Activated naive CD4-positive, alpha-beta T cell treated with anti-CD3 and anti-CD28 coated beads, Interleukin-2, amount 50 U/mL, for 72 hours (primary cell): ENCODE results near the gene RNU1-4. TPM values are rescaled to one million over a fixed set of nuclear protein-coding genes. Genes with fewer than 3 reads are reported as not detected.
"Not testable (repeated sequence)": the region's sequence is repeated elsewhere in the genome, so short reads cannot be mapped to it uniquely, and the experiment has no call there.

Experiments
- ATAC-seq, 2 donors: fragments of 150-1000 bp; cut with Tn5 transposase; 2 replicates each; pipeline ENCODE4 v1.10.0; 2021; ENCODE audit warnings: mild to moderate bottlenecking in 2 of 2, moderate library complexity in 2 of 2
- DNase-seq, 2 donors: peaks; one replicate each; pipeline ENCODE4 v3.0.0; 2021 to 2022; ENCODE audit warnings: low spot score in 2 of 2
- H3K27ac Mint-ChIP-seq, 2 donors: one replicate each; pipeline ENCODE4 v1.8.0; 2022; ENCODE audit warnings: mild to moderate bottlenecking in 2 of 2, mixed read lengths in 2 of 2
- H3K36me3 Mint-ChIP-seq, 2 donors: one replicate each; pipeline ENCODE4 v1.8.0; 2022; ENCODE audit warnings: mixed read lengths in 2 of 2
- H3K9me3 Mint-ChIP-seq, 2 donors: one replicate each; pipeline ENCODE4 v1.8.0; 2022; ENCODE audit warnings: mixed read lengths in 2 of 2
- total RNA-seq, 2 donors: library from RNA; stranded (reverse); gene quantifications; one replicate each; pipeline ENCODE4 v1.2.3, GENCODE V29; 2022

The RNU1-4 gene
- total RNA-seq, 2 donors from 2014 or later, result 1,082 to 1,722 TPM

- not testable (repeated sequence) for ATAC-seq, H3K27ac Mint-ChIP-seq, DNase-seq, H3K36me3 Mint-ChIP-seq, H3K9me3 Mint-ChIP-seq
Observed at GRCh38 chr1:16773723-16774122, 33.4 kb downstream of the RNU1-4 start.

GRCh38 chr1:16774773-16775172 is 34.5 kb downstream of the RNU1-4 start:
- H3K9me3 Mint-ChIP-seq, H3K36me3 Mint-ChIP-seq, ATAC-seq, H3K27ac Mint-ChIP-seq, DNase-seq: not testable (repeated sequence)

GRCh38 chr1:16775290-16775689 is 35.0 kb downstream of the RNU1-4 start:
- not testable (repeated sequence) for H3K9me3 Mint-ChIP-seq, H3K27ac Mint-ChIP-seq, DNase-seq, H3K36me3 Mint-ChIP-seq, ATAC-seq

- not testable (repeated sequence) for H3K27ac Mint-ChIP-seq, H3K9me3 Mint-ChIP-seq, DNase-seq, ATAC-seq, H3K36me3 Mint-ChIP-seq
Observed at GRCh38 chr1:16776248-16776647, 35.9 kb downstream of the RNU1-4 start.

GRCh38 chr1:16776835-16777234 is 36.5 kb downstream of the RNU1-4 start:
- H3K27ac Mint-ChIP-seq, ATAC-seq, H3K36me3 Mint-ChIP-seq, DNase-seq, H3K9me3 Mint-ChIP-seq: not testable (repeated sequence)

GRCh38 chr1:16777821-16778220 is 37.5 kb downstream of the RNU1-4 start:
- not testable (repeated sequence) for H3K9me3 Mint-ChIP-seq, ATAC-seq

GRCh38 chr1:16779525-16779924 is 39.2 kb downstream of the RNU1-4 start:
- H3K9me3 Mint-ChIP-seq, H3K36me3 Mint-ChIP-seq, H3K27ac Mint-ChIP-seq, DNase-seq, ATAC-seq: not testable (repeated sequence)

More at GRCh38 chr1:16777821-16778220, 37.5 kb downstream of the RNU1-4 start:
- DNase-seq, H3K36me3 Mint-ChIP-seq: not testable (repeated sequence)
- H3K27ac Mint-ChIP-seq, result peak overlapping the region in 1 of 2 donors; percentile 17

- not testable (repeated sequence) for DNase-seq, H3K9me3 Mint-ChIP-seq, H3K36me3 Mint-ChIP-seq, ATAC-seq, H3K27ac Mint-ChIP-seq
Observed at GRCh38 chr1:16781033-16781432, 40.7 kb downstream of the RNU1-4 start.

- H3K36me3 Mint-ChIP-seq, ATAC-seq, H3K9me3 Mint-ChIP-seq, H3K27ac Mint-ChIP-seq, DNase-seq: not testable (repeated sequence)
Observed at GRCh38 chr1:16781625-16782024, 41.3 kb downstream of the RNU1-4 start.

GRCh38 chr1:16784955-16785354 is 44.6 kb downstream of the RNU1-4 start:
- DNase-seq, ATAC-seq, H3K9me3 Mint-ChIP-seq, H3K36me3 Mint-ChIP-seq, H3K27ac Mint-ChIP-seq: not testable (repeated sequence)

GRCh38 chr1:16786362-16786761 is 46.0 kb downstream of the RNU1-4 start:
- DNase-seq, H3K27ac Mint-ChIP-seq, H3K9me3 Mint-ChIP-seq, ATAC-seq, H3K36me3 Mint-ChIP-seq: not testable (repeated sequence)

GRCh38 chr1:16787175-16787574 is 46.9 kb downstream of the RNU1-4 start:
- H3K36me3 Mint-ChIP-seq, H3K9me3 Mint-ChIP-seq, DNase-seq, ATAC-seq, H3K27ac Mint-ChIP-seq: not testable (repeated sequence)

GRCh38 chr1:16787711-16788110 is 47.4 kb downstream of the RNU1-4 start:
- H3K27ac Mint-ChIP-seq, H3K9me3 Mint-ChIP-seq, H3K36me3 Mint-ChIP-seq, DNase-seq, ATAC-seq: not testable (repeated sequence)

Other genes with a start within 250 kb of the RNU1-4 start
- gene RNU1-1, start 226.2 kb upstream of the RNU1-4 start, total RNA-seq, result 1,000 to 10,000 TPM; 1,082 to 1,722 TPM
- gene NBPF1, start 127.0 kb upstream of the RNU1-4 start, total RNA-seq, result 1 to 10 TPM; 6.2 to 6.5 TPM
- 1,000 to 10,000 TPM; 1,082 to 1,722 TPM for gene RNU1-3, start 73.6 kb upstream of the RNU1-4 start, total RNA-seq
- 1,000 to 10,000 TPM; 1,082 to 1,722 TPM for gene RNU1-2, start 155.5 kb downstream of the RNU1-4 start, total RNA-seq
- 10 to 100 TPM; 28.4 to 35.5 TPM for gene CROCC, start 181.4 kb downstream of the RNU1-4 start, total RNA-seq
- under 1 TPM in 1 of 2 donors, not detected in 1; 0.37 TPM for gene MFAP2, start 240.1 kb downstream of the RNU1-4 start, total RNA-seq